SKM-1 treated with dmso at 0.1 percent for 144 hours (cell line): ENCODE results near the gene ATG7.
"Not testable (repeated sequence)": the region's sequence is repeated elsewhere in the genome, so short reads cannot be mapped to it uniquely, and the experiment has no call there.

Experiments
- DNase-seq: peaks from one replicate; lab custom pipeline; 2025; ENCODE audit not compliant: unreplicated experiment; lab: John Stamatoyannopoulos, UW

Gene ATG7

DNA sequence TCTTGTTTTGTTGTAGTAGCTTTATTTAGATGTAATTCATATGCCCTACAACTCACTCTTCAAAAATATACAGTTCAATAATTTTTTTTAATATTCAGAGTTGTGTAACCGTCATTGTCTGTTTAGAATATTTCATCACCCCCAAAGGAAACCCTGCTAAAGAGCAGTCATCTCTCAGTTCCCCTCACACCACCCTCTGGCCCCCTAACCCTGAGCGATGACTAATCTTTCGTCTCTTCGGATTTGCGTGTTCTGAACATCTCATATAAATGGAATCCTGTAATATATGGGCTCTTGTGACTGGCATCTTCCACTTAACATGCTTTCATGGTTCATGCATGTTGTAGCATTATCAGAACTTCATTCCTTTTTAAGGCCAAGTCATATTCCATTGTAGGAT is 183.8 kb downstream of the ATG7 start:
- no peak for DNase-seq

DNA sequence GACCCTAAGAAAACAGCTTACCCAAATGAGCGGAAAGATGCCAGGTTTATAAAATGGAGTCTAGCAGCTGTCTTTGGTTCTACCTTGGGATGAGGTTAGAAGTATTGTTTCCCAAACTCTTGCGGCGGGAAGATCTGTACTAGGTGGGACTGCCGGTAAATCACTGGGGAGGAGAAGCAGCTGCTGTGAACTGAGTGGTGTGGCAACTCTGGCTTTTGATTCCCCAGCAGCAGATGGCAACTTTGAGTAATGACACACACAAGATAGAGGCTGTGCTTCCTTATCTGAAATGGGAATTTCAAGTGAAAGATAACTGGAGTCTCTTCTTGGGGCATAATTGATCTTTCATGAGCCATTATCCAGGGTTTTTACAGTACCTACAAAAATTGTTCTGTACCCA is 184.9 kb downstream of the ATG7 start:
- DNase-seq, result no peak

DNA sequence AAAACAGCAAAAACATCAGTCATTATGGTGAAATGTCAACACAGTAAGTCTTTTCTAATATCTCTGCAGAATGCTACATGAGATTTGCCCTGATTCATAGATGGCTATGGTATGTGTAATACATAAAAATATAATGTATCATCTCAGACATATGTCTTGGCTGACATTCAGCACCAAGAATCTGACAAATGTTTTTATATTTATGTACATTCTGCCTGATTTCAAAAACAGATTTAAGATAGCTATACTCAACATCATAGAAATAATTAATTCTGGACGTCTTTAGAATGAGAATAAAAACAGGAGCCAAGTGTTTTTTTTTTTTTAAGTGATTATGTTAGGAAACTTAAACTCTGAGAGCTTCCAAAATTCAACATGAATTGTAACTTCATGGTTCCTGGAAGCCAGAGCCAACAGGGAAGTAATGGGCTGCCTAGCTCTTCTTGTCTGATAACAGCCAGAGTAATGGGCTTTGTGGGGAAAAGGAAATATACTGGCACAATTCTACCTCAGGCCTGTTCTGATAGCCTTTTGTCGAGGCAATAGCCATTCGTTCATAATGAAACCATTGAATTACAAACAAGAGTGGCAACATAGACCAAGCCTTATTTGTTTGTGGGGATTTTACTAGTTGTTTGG is 187.1 kb downstream of the ATG7 start:
- no peak for DNase-seq

DNA sequence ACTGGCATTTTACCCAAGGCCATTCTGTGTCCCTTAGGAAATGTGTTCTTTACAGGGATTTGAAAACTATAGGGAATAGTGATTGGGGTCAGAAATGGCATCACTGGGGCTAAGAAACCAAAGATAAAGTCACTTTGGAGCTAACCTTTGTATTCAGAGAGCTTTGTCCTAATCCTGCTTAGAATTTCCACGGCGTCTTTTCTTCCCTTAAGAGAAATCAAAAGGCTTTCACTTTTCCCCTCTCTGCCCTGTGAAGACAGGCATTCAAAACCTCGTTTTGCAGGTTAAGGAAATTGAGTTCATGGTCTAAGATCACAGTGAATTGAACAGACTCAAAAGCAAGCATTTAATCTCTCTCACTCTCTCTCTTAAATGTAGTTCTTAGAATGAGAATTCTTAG is 189.0 kb downstream of the ATG7 start:
- no peak for DNase-seq

GRCh38 chr3:11462673-11463072 is 190.5 kb downstream of the ATG7 start:
- not testable (repeated sequence) for DNase-seq

GRCh38 chr3:11463591-11463990 is 191.4 kb downstream of the ATG7 start:
- no peak for DNase-seq

DNA sequence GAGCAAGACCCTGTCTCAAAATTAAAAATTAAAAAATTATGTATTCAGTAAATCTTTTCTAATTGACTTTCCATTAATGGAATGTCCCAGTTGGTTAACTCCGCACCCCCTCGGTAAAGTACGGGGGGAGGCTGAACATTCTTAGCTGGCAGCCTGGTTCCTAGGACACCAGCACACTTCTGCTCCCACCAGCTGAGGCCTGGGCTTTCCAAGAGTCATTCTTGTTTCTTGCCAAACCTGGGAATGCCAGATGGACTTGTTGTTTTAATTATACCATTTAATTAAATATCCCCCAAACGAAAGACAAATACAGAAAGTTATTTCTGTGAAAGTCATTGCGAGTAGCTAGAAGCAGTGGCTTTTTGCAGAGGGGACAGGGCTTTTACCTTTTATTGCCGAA is 192.2 kb downstream of the ATG7 start:
- no peak for DNase-seq

DNA sequence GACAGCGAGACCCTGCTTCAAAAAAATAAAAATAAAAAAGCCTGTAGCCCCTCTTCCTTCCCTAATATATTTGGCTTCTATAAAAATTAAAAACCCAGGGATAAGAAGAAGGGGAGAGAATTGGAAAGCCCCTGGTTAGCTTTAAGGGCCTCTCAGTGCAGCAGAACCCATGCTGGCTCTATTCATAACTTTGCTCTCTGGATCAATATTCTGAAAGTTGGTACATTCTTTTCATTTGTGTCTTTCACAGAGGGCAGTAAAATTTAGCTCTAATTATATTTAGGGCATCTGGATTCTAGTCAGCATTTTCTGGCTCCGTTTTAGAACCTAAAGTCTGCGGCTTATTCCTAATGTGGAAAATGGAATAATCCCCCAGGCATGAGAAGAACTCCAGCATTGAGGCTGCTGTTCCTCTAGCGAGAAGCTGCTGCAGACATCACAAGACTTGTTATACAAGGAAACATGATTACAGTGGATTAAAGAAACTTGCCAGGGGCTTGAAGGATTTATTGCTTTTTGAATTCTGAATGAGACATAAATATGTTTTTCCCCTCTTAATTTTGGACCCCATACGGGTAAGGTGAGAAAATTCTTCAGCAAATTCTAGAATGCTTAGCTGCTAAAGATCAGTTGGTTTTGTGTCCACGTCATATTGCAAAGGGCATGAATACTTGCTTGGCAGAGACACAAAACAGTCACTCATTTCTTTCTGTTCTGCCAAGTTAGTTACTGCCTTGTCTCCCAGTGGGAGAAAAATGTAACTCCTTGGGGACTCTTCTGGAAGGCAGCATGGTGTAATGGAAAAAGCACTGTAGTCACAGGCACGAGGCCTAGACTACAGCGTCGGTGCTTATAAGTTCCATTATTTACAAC is 193.8 kb downstream of the ATG7 start:
- no peak for DNase-seq

- no peak for DNase-seq
Observed at GRCh38 chr3:11467875-11468274, 195.7 kb downstream of the ATG7 start.

DNA sequence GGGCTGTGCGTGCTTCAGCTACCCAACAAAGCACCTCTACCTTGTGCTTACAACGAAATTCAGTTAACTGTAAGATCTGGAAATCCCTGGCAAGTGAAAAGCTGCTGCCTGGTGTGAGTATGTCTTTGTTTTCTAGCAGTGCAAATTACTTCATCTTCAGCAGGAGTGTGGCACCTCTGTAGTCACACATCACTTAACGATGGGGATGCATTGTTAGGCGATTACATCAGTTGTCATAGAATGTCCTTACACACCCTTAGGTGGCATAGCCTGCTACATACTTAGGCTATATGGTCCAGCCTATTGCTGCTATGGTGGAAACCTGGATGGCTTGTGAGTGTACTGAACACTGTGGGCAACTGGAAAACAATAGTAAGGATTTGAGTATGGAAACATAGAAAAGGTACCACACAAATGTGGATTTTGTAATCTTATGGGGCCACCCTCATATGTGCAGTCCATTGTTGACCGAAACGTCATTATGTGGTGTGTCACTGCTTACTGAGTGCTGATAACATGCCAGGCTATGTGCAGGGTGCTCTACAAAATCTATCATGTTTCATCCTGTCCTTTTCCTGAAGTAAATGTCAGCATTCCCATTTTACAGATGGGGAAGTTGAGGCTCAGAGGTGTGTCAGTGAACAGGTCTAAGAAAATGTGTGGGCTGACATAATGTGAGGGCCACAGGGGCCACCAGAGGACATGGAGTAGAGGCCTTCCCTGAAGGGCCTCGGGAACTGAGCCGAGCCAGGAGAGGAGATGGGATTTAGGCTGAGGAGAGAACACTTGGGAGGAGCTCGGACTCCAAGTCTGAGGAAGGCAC is 198.0 kb downstream of the ATG7 start:
- no peak for DNase-seq

DNA sequence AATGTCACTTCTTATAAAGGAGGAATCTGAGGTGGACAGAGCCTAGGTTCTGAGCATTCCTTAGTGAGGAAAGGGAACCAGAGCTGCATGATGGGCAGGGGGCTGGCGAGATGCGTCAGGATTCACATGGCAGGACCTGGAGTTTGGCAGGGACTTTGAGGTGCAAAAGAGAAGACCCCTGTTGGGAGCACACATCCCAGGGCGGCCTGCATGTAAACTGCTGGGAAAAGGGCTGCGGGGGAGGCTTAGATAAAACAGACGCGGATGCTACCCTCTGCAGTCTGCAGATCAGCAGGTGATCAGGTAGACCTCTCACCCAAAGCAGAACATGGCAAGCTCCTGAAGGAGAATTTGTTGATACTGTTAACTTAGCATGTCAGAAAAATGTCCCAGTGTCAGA is 203.1 kb downstream of the ATG7 start:
- DNase-seq, result no peak

DNA sequence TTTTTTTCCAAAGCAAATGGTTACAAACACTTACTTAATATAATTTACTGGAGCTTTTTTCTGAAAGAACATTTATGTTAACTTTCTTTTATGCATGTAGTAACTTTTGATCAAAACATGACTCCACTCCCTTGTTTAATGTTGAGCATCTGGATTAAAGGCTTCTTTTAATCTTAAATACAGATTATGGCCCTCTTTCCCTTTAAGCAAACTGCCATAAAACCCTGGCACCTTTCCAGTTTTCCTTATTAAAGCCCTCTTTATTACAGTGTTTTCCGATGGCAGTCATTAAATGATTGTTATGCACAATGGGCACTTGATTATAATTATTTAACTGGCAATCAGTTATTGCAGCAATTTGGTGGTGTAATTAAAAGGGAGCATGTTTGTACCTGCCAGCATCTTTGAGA is 204.5 kb downstream of the ATG7 start:
- no peak for DNase-seq

DNA sequence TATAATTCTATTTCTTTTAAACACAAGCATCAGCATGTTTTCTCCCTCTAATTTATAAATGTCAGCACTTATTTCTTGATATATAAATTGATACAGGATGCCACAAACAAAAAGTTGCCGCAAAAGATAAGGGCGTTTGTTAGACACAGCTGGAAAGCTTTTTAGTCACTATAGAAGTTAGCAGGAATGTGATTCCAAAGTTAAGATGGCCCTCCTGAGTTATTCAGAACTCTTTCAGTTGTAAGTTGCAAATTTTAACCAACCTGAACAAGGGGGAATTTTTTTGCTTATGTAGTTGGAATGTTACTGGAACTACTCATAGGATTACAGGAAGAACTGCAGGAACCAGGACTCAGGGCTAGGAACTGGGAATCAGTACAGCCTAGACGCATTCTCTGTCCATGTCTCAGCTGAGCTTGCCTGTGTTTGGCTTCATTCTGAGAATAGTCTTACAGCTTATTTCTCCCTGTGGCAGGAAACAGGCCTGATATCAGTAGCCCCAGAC is 205.3 kb downstream of the ATG7 start:
- no peak for DNase-seq

GRCh38 chr3:11478167-11478566 is 206.0 kb downstream of the ATG7 start:
- no peak for DNase-seq

GRCh38 chr3:11479221-11479620 is 207.0 kb downstream of the ATG7 start:
- DNase-seq, result no peak

GRCh38 chr3:11480663-11481298 is 208.6 kb downstream of the ATG7 start:
- DNase-seq, result no peak

DNA sequence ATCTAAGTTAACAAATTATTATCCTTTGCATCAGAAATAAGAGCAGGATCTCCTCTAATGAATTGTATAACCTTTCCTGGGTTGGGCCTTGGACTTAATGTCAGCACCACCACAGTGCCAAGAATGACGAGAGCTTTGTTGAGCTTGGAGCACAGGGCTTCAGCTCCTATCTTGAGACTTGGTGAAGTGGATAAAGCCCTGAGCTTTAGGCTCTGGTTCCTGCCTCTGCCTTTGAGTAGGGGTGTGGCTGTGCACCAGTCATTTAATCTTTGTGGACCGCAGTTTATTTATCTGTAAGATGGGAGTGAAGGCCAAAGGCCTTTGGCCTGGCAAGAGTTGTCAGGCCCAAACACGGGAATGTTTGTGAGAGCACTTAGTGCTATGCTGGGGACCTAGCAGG is 209.4 kb downstream of the ATG7 start:
- DNase-seq, result no peak

GRCh38 chr3:11482021-11482420 is 209.8 kb downstream of the ATG7 start:
- DNase-seq, result no peak

- DNase-seq, result not testable (repeated sequence)
Observed at GRCh38 chr3:11488356-11488755, 216.2 kb downstream of the ATG7 start.

DNA sequence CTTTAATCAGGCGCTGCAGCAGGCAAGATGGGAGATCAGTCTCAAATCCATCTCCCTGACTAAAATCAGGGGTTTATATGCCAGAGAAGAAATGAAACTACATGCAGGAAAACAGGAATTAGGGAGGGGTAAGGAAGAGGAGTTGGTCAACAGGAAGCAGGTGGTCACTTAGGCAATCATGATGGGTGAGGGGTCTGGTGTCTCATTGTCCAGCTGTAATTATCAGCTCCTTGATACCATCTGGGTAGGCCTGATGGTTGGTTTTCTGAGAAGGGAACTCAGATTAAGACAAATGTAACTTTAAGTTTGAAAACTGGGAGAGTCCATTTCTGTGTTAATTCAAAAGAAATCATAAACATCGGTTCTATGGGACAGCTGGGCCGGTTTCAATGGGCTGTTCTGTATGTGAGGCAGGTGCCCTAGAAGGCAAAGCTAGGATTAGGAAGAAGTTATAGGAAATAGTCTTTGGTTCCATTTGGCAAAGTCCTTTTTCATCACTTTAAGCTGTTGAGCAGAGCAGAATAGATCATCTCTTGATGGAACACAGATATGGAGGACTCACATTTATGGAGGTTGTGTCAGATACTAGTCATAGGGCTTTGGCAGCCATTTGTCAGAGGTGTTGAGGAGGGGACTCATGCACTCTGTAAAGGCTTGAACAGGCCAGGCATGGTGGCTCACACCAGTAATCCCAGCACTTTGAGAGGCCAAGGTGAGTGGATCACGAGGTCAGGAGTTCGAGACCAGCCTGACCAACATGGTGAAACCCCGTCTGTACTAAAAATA is 222.1 kb downstream of the ATG7 start:
- DNase-seq, result no peak
